Activated CD8-positive, alpha-beta T cell treated with anti-CD3 and anti-CD28 coated beads for 36 hours (primary cell): ENCODE results near the gene TAPT1. TPM values are rescaled to one million over a fixed set of nuclear protein-coding genes. Genes with fewer than 3 reads are reported as not detected.

Experiments
- ATAC-seq: fragments of 200-7000 bp; cut with Tn5 transposase; one replicate; pipeline ENCODE4 v1.10.0; 2021; ENCODE audit warnings: mild to moderate bottlenecking, moderate library complexity
- CTCF ChIA-PET: fragments of 350-600 bp; sonication (Branson Sonifier 250); formaldehyde crosslinking; loops from one replicate; lab custom pipeline; 2021; ENCODE audit warnings: antibody characterized with exemption; lab: Charles Lee
- POLR2A ChIA-PET: fragments of 350-600 bp; sonication (Branson Sonifier 250); formaldehyde crosslinking; loops from one replicate; lab custom pipeline; 2021; ENCODE audit warnings: antibody characterized with exemption; lab: Charles Lee
- DNase-seq: peaks from one replicate; pipeline ENCODE4 v3.0.0-alpha.2; 2020
- H3K27ac Mint-ChIP-seq: one replicate; pipeline ENCODE4 v1.8.0; 2021; ENCODE audit warnings: mild to moderate bottlenecking, mixed read lengths
- H3K27me3 Mint-ChIP-seq: one replicate; pipeline ENCODE4 v1.8.0; 2021; ENCODE audit warnings: mixed read lengths
- H3K36me3 Mint-ChIP-seq: one replicate; pipeline ENCODE4 v1.8.0; 2021; ENCODE audit warnings: low read depth, mixed read lengths
- H3K4me1 Mint-ChIP-seq: one replicate; pipeline ENCODE4 v1.8.0; 2021; ENCODE audit warnings: low read depth, mixed read lengths
- H3K4me3 Mint-ChIP-seq: one replicate; pipeline ENCODE4 v1.8.0; 2021; ENCODE audit warnings: mild to moderate bottlenecking, moderate library complexity, mixed read lengths
- H3K9me3 Mint-ChIP-seq: one replicate; pipeline ENCODE4 v1.8.0; 2021; ENCODE audit warnings: mixed read lengths
- CTCF ChIP-seq: fragments of 200-600 bp; IDR thresholded peaks from one replicate; pipeline ENCODE4 v1.8.0; 2022; ENCODE audit warnings: antibody characterized with exemption, mild to moderate bottlenecking
- intact Hi-C: fragments of 100-400 bp; cut with micrococcal nuclease; formaldehyde crosslinking; loops from one replicate; pipeline ENCODE4 v1.10.0; 2022
- total RNA-seq, 2 experiments: library from RNA; stranded (reverse); gene quantifications; one replicate each; pipeline ENCODE4 v1.2.3, GENCODE V29; 2021

The TAPT1 gene
- total RNA-seq, 2 experiments from 2014 or later = 34.2 to 35.5 TPM

- H3K27ac Mint-ChIP-seq = no peak overlapping the region
- no peak for TF ChIP-seq CTCF
- H3K4me3 Mint-ChIP-seq = no peak overlapping the region
- H3K4me1 Mint-ChIP-seq = peaks cover 29% of the 10 kb centered on the region
- DNase-seq (no peak), ATAC-seq (no peak)
- H3K9me3 Mint-ChIP-seq = peaks cover 1% of the 10 kb centered on the region
- CTCF ChIA-PET = no interaction called here
- no peaks in the 10 kb centered on the region for H3K27me3 Mint-ChIP-seq
- intact Hi-C loops = no loop called here
- POLR2A ChIA-PET = interaction anchor here (1.4 kb wide), 1 partner anchor 31 kb away, joined by 3 read pairs; no protein-coding TSS in a partner anchor
- no peaks in the 10 kb centered on the region for H3K36me3 Mint-ChIP-seq
Observed at GRCh38 chr4:16126714-16127113, 99.6 kb downstream of the TAPT1 start.

DNA sequence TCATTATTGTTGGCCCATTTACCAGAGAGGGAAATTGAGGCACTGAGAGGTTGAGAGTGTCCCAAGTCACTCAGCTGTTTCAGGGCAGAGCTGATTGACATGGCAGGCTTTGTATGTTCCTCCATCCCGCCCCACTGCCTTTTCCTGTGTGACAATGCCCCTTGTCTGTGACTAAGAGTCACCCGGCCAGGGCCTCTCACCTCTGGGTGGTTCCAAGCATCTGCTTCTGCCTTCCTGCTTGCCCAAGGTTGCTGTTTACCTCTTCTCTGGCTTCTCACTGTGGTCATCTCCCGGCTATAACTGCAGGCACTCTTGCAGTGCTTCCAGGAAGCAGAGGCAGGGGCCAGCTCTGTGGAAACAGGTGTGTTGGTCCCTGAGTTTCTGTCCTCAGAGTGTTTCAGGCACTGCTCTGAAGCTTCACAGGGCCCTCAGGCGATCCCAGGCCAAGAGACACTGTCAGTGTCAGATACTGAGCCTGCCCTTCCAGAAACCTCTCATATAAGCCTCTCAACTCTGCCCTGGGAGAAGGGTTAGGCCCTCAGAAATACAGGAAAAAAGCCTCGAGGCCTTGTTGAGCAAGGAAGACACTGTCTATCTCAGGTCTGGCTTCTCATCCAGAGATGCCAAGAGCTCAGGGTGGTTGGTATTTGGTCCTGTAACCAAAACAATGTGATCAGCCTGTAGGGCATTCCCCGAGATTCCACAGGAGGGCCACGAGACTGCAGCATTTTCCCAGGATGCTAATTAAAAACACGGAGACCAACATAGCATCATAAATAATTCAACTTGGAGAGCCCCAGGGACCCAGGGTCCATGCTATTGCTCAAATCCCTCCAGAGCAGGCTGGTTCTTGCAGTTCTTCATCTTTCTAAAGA lies 100.5 kb downstream of the TAPT1 start:
- TF ChIP-seq CTCF = no peak
- CTCF ChIA-PET = no interaction called here
- intact Hi-C loops = no loop called here
- Mint-ChIP-seq H3K4me1 (peaks cover 33% of the 10 kb centered on the region), H3K9me3 (peaks cover 1% of the 10 kb centered on the region), H3K27ac (peak overlapping the region; percentile 33), H3K27me3 (no peaks in the 10 kb centered on the region), H3K36me3 (no peaks in the 10 kb centered on the region), H3K4me3 (no peak overlapping the region)
- ATAC-seq (peak; percentile 21), DNase-seq (peak; percentile 38)
- POLR2A ChIA-PET = interaction anchor here (1.4 kb wide), 1 partner anchor 32 kb away, joined by 3 read pairs; no protein-coding TSS in a partner anchor

DNA sequence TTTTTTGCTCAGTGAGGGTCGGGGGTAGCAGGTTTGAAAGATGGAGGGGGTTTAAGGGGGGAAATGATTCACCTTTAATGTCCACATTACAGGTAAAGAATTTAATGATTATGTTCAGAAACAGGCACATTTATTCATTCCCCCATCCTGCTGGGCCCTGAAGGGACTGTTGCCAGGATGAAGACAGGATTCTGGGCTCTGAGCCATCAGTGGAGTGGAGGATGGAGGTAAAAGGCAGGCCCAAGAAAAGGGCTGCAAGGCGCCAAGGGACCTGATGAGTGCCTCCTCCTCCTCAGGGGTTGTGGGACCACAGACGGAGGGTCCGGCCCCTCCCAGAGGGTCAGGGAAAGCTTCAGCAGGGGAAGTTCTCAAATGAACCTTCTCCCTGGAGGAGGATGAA lies 102.0 kb downstream of the TAPT1 start:
- peak overlapping the region; percentile 72 for H3K27ac Mint-ChIP-seq
- intact Hi-C loops = no loop called here
- TF ChIP-seq CTCF = no peak
- H3K27me3 Mint-ChIP-seq = no peaks in the 10 kb centered on the region
- H3K9me3 Mint-ChIP-seq = peaks cover 1% of the 10 kb centered on the region
- no peak overlapping the region for H3K4me3 Mint-ChIP-seq
- ChIA-PET POLR2A (no interaction called here), CTCF (interaction anchor here (0.5 to 1.4 kb wide), 2 partner anchors 168 to 230 kb away, joined by 3 read pairs; no protein-coding TSS in a partner anchor)
- DNase-seq (no peak), ATAC-seq (no peak)
- peaks cover 36% of the 10 kb centered on the region for H3K4me1 Mint-ChIP-seq
- no peaks in the 10 kb centered on the region for H3K36me3 Mint-ChIP-seq

GRCh38 chr4:16123356-16124084 lies 102.8 kb downstream of the TAPT1 start:
- POLR2A ChIA-PET = interaction anchor here (1.0 to 1.1 kb wide), 2 partner anchors 15 to 50 kb away, joined by 3 read pairs; no protein-coding TSS in a partner anchor
- no peaks in the 10 kb centered on the region for H3K27me3 Mint-ChIP-seq
- intact Hi-C loops = no loop called here
- DNase-seq = peak; percentile 10
- no peaks in the 10 kb centered on the region for H3K36me3 Mint-ChIP-seq
- H3K4me3 Mint-ChIP-seq = no peak overlapping the region
- CTCF ChIA-PET = interaction anchor here (0.7 to 1.4 kb wide), 3 partner anchors 73 to 167 kb away, joined by 3 to 7 read pairs (median 3); no protein-coding TSS in a partner anchor
- H3K27ac Mint-ChIP-seq = peak overlapping the region; percentile 72
- peak; percentile 25 for ATAC-seq
- peaks cover 1% of the 10 kb centered on the region for H3K9me3 Mint-ChIP-seq
- peaks cover 36% of the 10 kb centered on the region for H3K4me1 Mint-ChIP-seq
- no peak for TF ChIP-seq CTCF
